Left lung (tissue), 10 donors: ENCODE results near the gene EFCC1. TPM values are rescaled to one million over a fixed set of nuclear protein-coding genes. Genes with fewer than 3 reads are reported as not detected.

Experiments
- ATAC-seq: fragments of 200-7000 bp; cut with Tn5 transposase; one replicate; pipeline ENCODE4 v1.9.1; 2020; ENCODE audit warnings: moderate library complexity
- DNase-seq, 4 donors: peaks; one replicate each; pipeline ENCODE4 v3.0.0-alpha.2; 2013 to 2020
- H3K27ac ChIP-seq, 2 donors: fragments of 200-600 bp; sonication (generic) in 1 of 2; one replicate each; pipeline versions ENCODE4 v1.5.0 to v1.8.0; 2020 to 2021
- H3K27me3 ChIP-seq, 2 donors: fragments of 200-600 bp; sonication (generic) in 1 of 2; one replicate each; pipeline versions ENCODE4 v1.5.0 to v1.8.0; 2020 to 2021
- H3K36me3 ChIP-seq, 2 donors: fragments of 200-600 bp; sonication (generic) in 1 of 2; one replicate each; pipeline versions ENCODE4 v1.5.0 to v1.8.0; 2020 to 2021
- H3K4me1 ChIP-seq, 2 donors: fragments of 200-600 bp; one replicate each; pipeline ENCODE4 v1.8.0; 2021
- H3K4me3 ChIP-seq, 2 donors: fragments of 200-600 bp; sonication (generic) in 1 of 2; one replicate each; pipeline versions ENCODE4 v1.5.0 to v1.8.0; 2020 to 2021; ENCODE audit warnings: mild to moderate bottlenecking in 1 of 2
- H3K9me3 ChIP-seq, 2 donors: fragments of 200-600 bp; sonication (generic) in 1 of 2; one replicate each; pipeline versions ENCODE4 v1.5.0 to v1.8.0; 2020 to 2021
- CTCF ChIP-seq, 2 donors: fragments of 200-600 bp; sonication (generic) in 1 of 2; IDR thresholded peaks; one replicate each; pipeline versions ENCODE4 v1.5.0 to v1.8.0; 2021; ENCODE audit warnings: antibody characterized with exemption in 2 of 2
- intact Hi-C, 2 donors: fragments of 100-400 bp; cut with DNase I; formaldehyde crosslinking; loops; one replicate each; pipeline versions ENCODE4 v1.11.2 to v1.14.2; 2022
- polyA plus RNA-seq, 6 donors: library from polyadenylated mRNA; unstranded; fragments of 120-200 nt; gene quantifications; one replicate each; pipeline ENCODE4 v1.2.1, GENCODE V29; 2013; ENCODE audit not compliant: insufficient read length in 6 of 6
- total RNA-seq, 2 donors: library from RNA; stranded (reverse); fragmentation: NEBNext Ultra II Directional; extraction: Animal tissue kit (Norgen Biotek cat#: 25700); gene quantifications; one replicate each; pipeline ENCODE4 v1.2.1, GENCODE V29; 2021
- donor health status: DM: no; HTN: yes; CAD: no.
- donor health status: DM: no; HTN: no; CAD: no.

The EFCC1 gene
- total and polyA plus RNA-seq, 8 donors: 2.7 to 16.8 (median 12.9) TPM

GRCh38 chr3:129081503-129081902 lies 80.4 kb downstream of the EFCC1 start:
- Histone ChIP-seq H3K4me3 (no peak overlapping the region), H3K9me3 (no peaks in the 10 kb centered on the region), H3K27ac (no peak overlapping the region), H3K27me3 (no peaks in the 10 kb centered on the region), H3K4me1 (peaks cover 5 to 6% of the 10 kb centered on the region in 2 donors), H3K36me3 (no peaks in the 10 kb centered on the region)
- intact Hi-C loops: no loop called here
- DNase-seq: no peak
- ATAC-seq: no peak
- TF ChIP-seq CTCF (IDR thresholded peaks at IDR 0.05): no peak

DNA sequence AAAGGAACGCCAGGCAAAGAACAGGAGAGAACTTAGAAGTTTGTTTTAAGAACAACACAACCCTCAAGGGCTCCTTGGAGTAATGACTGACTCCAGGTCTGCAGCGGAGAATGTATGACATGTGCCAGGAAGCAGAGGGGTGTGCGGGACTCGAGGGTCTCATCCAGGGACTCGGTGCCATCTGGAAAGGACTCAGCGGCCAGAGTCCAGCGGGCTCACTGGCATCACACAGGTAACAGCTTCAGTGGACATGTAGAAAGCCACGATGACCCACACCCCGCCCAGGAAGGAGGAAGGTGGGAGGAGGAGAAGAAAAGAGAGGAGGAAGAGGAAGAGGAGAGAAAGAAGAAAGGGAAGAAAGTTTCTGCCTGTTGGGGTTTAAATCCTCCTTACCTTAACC lies 80.9 kb downstream of the EFCC1 start:
- ATAC-seq (no peak), DNase-seq (no peak)
- Histone ChIP-seq H3K4me1 (peaks cover 5 to 7% of the 10 kb centered on the region in 2 donors), H3K9me3 (no peaks in the 10 kb centered on the region), H3K36me3 (no peaks in the 10 kb centered on the region), H3K27ac (no peak overlapping the region), H3K4me3 (no peak overlapping the region), H3K27me3 (no peaks in the 10 kb centered on the region)
- intact Hi-C loops: no loop called here
- no peak for TF ChIP-seq CTCF (IDR thresholded peaks at IDR 0.05)

DNA sequence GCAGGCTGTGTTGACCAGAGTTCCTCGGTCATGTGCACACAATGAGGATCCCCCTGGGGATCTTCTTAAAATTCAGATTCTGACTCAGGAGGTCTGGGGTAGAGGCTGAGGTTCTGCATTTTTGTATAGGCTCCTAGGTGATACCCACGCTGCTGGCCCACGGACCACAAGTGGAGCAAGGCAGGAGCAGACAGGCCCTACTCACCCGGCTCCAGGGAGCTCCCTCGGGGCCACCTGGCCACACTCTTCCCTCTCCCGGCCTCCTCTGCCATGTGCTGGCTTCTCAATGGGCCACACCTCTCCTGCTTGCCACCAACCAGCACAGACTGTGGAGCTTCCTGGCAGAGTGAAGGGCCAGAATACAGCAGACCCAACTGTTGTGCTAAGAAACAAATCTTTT lies 83.4 kb downstream of the EFCC1 start:
- Histone ChIP-seq H3K36me3 (no peaks in the 10 kb centered on the region), H3K9me3 (no peaks in the 10 kb centered on the region), H3K27me3 (no peaks in the 10 kb centered on the region), H3K27ac (no peak overlapping the region), H3K4me3 (no peak overlapping the region), H3K4me1 (peaks cover 6 to 10% of the 10 kb centered on the region in 2 donors)
- ATAC-seq (no peak), DNase-seq (no peak)
- intact Hi-C loops: no loop called here
- TF ChIP-seq CTCF (IDR thresholded peaks at IDR 0.05): no peak

GRCh38 chr3:129085165-129085715 lies 84.1 kb downstream of the EFCC1 start:
- Histone ChIP-seq H3K27ac (no peak overlapping the region), H3K36me3 (no peaks in the 10 kb centered on the region), H3K27me3 (no peaks in the 10 kb centered on the region), H3K4me3 (no peak overlapping the region), H3K4me1 (peaks cover 6 to 10% of the 10 kb centered on the region in 2 donors), H3K9me3 (no peaks in the 10 kb centered on the region)
- intact Hi-C loops: no loop called here
- ATAC-seq (no peak), DNase-seq (no peak)
- TF ChIP-seq CTCF (IDR thresholded peaks at IDR 0.05): no peak

DNA sequence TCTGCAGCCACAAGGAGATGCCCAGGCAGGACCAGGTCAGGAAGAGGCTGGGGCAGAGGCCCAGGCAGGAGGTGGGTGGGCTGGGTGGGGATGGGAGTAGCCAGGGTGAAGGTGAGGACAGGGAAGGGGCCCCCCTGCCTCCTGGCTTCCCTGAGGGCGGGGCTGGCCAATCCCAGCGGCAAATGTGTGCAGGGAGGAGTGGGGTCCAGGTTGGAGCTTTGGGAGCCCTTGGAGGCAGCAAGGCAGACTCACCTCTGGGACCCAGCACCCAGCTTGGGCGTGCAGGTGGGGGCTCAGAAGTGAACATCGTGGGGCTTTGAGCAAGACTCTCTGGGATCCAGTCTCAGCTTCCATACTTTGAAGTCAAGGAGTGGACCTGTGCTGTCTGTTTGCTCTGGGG lies 84.7 kb downstream of the EFCC1 start:
- DNase-seq (no peak), ATAC-seq (no peak)
- Histone ChIP-seq H3K4me3 (no peak overlapping the region), H3K27ac (no peak overlapping the region), H3K4me1 (peaks cover 6 to 10% of the 10 kb centered on the region in 2 donors), H3K36me3 (no peaks in the 10 kb centered on the region), H3K9me3 (no peaks in the 10 kb centered on the region), H3K27me3 (no peaks in the 10 kb centered on the region)
- intact Hi-C loops: no loop called here
- TF ChIP-seq CTCF (IDR thresholded peaks at IDR 0.05): no peak
